Measurements from ENCODE around the gene SLC25A11. TPM values are rescaled to one million over a fixed set of nuclear protein-coding genes. Genes with fewer than 3 reads are reported as not detected.

The SLC25A11 gene
- polyA plus RNA-seq, 3 donors from 2014 or later: 139 to 196 (median 139) TPM

DNA sequence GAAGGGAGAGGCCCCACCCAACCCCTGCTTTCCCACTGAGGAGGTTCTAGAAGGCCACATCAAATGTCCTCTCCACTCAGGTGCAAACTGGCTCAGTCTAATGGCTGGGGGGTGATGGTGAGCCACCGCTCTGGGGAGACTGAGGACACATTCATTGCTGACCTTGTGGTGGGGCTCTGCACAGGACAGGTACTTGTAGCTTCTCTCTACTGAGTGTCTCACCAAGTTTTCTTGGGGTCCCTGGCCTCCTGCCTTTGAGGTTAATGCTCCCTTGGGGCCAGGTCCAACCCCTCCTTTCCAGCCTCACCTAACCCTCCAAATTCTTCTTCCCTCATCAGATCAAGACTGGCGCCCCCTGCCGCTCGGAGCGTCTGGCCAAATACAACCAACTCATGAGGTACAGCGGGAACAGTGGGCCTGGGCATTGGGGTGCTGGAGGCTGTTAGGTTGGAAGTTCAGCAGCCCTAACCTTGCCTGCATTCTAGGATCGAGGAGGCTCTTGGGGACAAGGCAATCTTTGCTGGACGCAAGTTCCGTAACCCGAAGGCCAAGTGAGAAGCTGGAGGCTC, 16.7 kb upstream of the SLC25A11 start:
- peak; percentile 30 to 36 (median 35) for DNase-seq
- peaks cover 0 to 4% of the 10 kb centered on the region in 2 donors for H3K4me1 Mint-ChIP-seq
- H3K27me3 Mint-ChIP-seq (ENCODE audit: low read depth in 3 of 3): no peaks in the 10 kb centered on the region
- peaks cover 0 to 9% (median 8%) of the 10 kb centered on the region in 3 donors for H3K36me3 Mint-ChIP-seq
- no peaks in the 10 kb centered on the region for H3K9me3 Mint-ChIP-seq
- H3K27ac Mint-ChIP-seq: no peak overlapping the region
- no peak overlapping the region for H3K4me3 Mint-ChIP-seq

DNA sequence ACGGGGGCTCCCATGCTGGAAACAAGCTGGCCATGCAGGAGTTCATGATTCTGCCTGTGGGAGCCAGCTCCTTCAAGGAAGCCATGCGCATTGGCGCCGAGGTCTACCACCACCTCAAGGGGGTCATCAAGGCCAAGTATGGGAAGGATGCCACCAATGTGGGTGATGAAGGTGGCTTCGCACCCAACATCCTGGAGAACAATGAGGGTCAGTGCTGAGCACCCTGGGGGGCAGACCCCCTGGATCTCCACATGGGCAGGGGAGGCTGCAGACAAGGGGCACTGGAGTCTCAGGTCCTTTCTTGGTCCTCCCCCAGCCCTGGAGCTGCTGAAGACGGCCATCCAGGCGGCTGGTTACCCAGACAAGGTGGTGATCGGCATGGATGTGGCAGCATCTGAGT, 15.2 kb upstream of the SLC25A11 start:
- no peak for DNase-seq

DNA sequence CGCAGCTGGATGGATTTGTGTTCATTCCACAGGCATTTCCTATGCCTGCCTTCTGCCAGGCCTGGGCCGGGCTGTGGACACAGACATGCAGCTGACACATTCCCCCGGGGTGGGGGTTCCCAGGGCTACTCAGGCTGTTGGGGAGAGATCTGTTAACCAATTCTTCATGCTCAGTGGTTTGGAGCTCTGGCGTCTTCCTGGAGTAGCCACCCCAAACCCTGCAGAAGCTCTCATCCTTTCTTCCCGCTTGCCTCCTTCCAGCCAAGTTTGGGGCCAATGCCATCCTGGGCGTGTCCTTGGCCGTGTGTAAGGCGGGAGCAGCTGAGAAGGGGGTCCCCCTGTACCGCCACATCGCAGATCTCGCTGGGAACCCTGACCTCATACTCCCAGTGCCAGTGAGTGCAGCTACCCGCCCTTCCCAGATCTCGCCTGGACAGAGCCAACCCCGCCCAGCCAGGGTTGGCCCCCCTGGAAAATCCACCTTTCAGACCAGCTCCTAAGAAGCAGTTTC, 13.7 kb upstream of the SLC25A11 start:
- no peak for DNase-seq
- H3K27ac Mint-ChIP-seq: no peak overlapping the region
- H3K27me3 Mint-ChIP-seq (ENCODE audit: low read depth in 3 of 3): peaks cover 6 to 12% (median 7%) of the 10 kb centered on the region in 3 donors
- peaks cover 0 to 1% (median 0%) of the 10 kb centered on the region in 6 donors for H3K9me3 Mint-ChIP-seq
- H3K4me1 Mint-ChIP-seq: peaks cover 13 to 21% of the 10 kb centered on the region in 2 donors
- H3K36me3 Mint-ChIP-seq: no peaks in the 10 kb centered on the region
- H3K4me3 Mint-ChIP-seq: no peak overlapping the region

More for the DNA sequence above, 15.2 kb upstream of the SLC25A11 start:
- Mint-ChIP-seq H3K9me3 (no peaks in the 10 kb centered on the region), H3K27me3 (ENCODE audit: low read depth in 3 of 3) (peaks cover 2 to 4% (median 2%) of the 10 kb centered on the region in 3 donors), H3K27ac (no peak overlapping the region), H3K36me3 (no peaks in the 10 kb centered on the region), H3K4me1 (peaks cover 12 to 17% of the 10 kb centered on the region in 2 donors), H3K4me3 (no peak overlapping the region)

DNA sequence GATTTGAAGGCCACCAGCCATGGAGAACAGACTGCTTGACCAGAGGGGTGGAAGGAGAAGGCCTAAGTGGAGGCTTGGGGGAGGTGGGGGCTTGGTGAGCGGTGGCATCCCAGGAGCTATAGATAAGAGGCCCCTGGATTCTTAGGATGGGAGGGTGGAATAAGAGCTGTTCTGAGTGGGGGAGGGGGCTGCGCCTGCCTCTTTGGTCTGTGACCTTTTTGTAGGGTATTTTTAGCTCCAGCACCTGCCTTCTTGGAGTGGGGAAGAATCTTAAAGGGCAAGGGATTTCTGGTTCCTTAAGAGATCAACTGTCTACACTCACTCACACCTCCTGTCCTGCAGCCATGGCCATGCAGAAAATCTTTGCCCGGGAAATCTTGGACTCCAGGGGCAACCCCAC, 11.6 kb upstream of the SLC25A11 start:
- DNase-seq: no peak
- peaks cover 5 to 6% (median 6%) of the 10 kb centered on the region in 3 donors for H3K36me3 Mint-ChIP-seq
- peaks cover 0 to 2% (median 0%) of the 10 kb centered on the region in 6 donors for H3K9me3 Mint-ChIP-seq
- H3K27me3 Mint-ChIP-seq (ENCODE audit: low read depth in 3 of 3): peaks cover 16 to 27% (median 19%) of the 10 kb centered on the region in 3 donors
- peak overlapping the region in 3 of 6 donors; percentile 89 to 96 (median 89) for H3K27ac Mint-ChIP-seq
- peak overlapping the region in 4 of 5 donors; percentile 49 to 88 (median 82) for H3K4me3 Mint-ChIP-seq
- H3K4me1 Mint-ChIP-seq: peaks cover 19 to 27% of the 10 kb centered on the region in 2 donors

DNA sequence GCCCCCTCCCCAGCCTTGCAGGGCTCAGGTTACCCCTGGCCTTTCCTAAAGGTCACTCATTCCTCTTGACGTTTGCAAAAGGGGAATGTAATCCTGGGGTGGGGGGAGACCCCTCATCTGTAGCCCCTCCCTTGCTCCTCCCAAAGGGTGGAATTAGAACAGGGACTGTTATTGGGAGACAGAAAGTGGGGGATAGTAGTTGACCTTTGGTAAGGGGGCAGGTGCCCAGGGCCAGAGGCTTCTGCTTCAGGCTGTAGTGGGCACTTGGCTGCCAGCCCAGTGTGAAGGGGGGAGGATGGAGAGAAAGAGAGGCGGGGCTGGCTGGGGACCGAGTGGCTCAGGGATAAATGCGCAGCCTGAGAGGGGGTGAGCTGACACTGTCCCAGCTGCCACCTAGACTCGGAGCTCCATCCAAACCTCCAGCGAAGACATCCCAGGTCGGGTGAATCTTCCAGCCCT, 10.9 kb upstream of the SLC25A11 start, which contains the start of gene ENO3:
ENO3 (plus strand) TSS at position 374 of the 459 bp plus-strand sequence. CDS start 711 bp downstream, outside the sequence.
- H3K27me3 Mint-ChIP-seq (ENCODE audit: low read depth in 3 of 3): peaks cover 17 to 34% (median 22%) of the 10 kb centered on the region in 3 donors
- peaks cover 24 to 34% of the 10 kb centered on the region in 2 donors for H3K4me1 Mint-ChIP-seq
- H3K4me3 Mint-ChIP-seq: peak within 1 kb of the TSS; percentile 84 to 88 (median 87)
- peaks cover 10 to 11% (median 11%) of the 10 kb centered on the region in 3 donors for H3K36me3 Mint-ChIP-seq
- H3K9me3 Mint-ChIP-seq: peaks cover 0 to 2% (median 0%) of the 10 kb centered on the region in 6 donors
- peak within 1 kb of the TSS; percentile 89 to 96 (median 92) for H3K27ac Mint-ChIP-seq
- no peak for DNase-seq

DNA sequence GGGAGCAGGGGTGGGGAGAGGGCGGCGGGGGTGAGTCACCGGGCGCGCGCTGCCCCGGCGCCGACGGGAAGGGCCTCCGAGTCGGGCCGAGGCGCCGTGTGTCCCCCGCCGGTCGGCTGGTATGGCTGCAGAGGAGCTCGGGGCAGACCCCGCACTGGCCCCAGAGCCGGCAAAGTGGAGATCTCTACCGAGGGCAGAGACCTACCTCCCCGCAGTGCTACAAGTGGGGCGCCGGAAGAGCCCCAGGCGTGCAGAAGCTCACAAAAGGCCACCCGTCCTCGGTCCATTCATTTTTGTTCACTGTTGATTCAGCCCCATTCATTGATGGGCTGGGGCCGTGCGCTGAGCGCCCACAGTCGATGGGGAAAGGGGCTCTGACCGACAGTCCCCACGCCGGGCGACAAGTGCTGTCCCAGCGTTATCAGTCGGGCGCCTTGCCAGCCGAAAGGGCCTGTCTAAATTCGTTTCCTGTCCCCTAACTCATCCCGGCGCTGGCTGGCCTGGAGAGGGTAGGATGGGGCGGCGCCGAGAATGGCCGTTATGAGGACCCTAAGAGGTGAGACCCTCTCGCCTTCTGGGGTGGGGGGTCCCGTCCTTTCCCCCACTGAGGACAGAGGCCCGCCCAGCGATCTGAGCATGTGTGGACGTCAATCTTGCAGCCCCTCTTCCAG, 10.4 kb upstream of the SLC25A11 start:
- peak overlapping the region; percentile 84 to 88 (median 87) for H3K4me3 Mint-ChIP-seq

DNA sequence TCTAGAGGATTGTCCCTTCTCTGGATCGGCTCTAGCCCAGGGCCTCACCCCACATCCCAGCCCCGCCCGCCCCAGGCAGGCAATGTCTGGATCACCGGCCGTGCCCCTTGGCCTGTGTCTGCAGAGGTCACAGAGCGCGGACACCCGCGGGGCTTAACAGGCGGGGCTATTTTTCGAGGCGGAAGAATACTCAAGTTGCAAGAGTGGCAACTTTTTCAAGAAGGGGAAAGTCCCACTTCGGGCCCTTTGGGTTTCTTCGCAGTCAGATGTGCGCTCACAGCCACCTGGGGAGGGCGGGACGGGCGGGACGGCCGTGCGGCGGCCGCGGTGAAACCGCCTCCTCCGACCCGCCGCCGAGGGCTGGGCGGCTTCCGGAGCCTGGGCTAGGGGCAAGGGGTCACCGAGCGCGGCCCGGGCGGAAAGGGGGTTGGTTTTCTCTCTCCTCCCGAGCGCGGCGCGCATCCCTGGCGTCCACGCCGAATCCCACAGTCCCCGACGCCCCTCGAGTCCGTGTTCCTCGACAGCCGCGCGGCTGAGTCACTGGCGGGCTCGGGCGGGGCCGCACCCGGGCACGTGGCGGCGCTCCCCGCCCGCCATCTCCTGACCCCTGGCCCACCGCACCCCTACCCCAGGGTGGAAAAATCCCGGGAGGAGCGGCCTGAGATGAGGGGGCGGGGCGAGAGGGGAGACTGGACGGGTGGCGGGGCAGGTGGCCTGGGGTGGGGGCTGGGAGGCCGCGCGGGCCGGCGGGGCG, 9.7 kb upstream of the SLC25A11 start:
- H3K9me3 Mint-ChIP-seq: peaks cover 0 to 2% (median 0%) of the 10 kb centered on the region in 6 donors
- H3K27me3 Mint-ChIP-seq (ENCODE audit: low read depth in 3 of 3): peaks cover 19 to 46% (median 28%) of the 10 kb centered on the region in 3 donors
- peaks cover 18 to 23% (median 19%) of the 10 kb centered on the region in 3 donors for H3K36me3 Mint-ChIP-seq

More for the DNA sequence above, 10.4 kb upstream of the SLC25A11 start:
- peaks cover 19 to 40% (median 26%) of the 10 kb centered on the region in 3 donors for H3K27me3 Mint-ChIP-seq (ENCODE audit: low read depth in 3 of 3)
- peak overlapping the region; percentile 89 to 96 (median 92) for H3K27ac Mint-ChIP-seq
- H3K4me1 Mint-ChIP-seq: peaks cover 30 to 39% of the 10 kb centered on the region in 2 donors
- H3K36me3 Mint-ChIP-seq: peaks cover 14 to 16% (median 16%) of the 10 kb centered on the region in 3 donors
- H3K9me3 Mint-ChIP-seq: peaks cover 0 to 2% (median 0%) of the 10 kb centered on the region in 6 donors
- DNase-seq: peak in 1 of 3 donors; percentile 59

DNA sequence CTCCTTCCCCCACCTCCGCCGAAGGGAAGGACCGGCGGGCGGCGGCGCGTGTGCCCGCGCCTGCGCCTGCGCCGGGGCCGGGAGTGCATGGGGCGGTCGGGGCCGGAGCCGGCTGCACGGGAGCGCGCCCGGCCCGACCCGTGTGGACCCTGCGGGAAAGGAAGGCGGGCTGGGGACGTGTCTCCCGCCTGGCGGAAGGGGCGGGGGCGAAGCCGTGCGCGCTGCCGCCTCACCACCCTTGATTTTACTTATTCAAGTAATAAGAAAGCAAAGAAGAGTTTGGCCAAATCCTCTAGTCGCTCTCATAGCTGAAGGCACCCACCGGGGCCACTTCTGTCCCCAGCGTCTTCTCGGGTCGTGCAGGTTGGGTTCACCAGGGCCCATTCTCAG, 9.1 kb upstream of the SLC25A11 start:
- Mint-ChIP-seq H3K9me3 (peaks cover 0 to 2% (median 0%) of the 10 kb centered on the region in 6 donors), H3K27ac (peak overlapping the region; percentile 95 to 100 (median 98)), H3K4me3 (peak overlapping the region; percentile 96 to 100 (median 99)), H3K36me3 (peaks cover 24 to 28% (median 24%) of the 10 kb centered on the region in 3 donors), H3K27me3 (ENCODE audit: low read depth in 3 of 3) (peaks cover 21 to 48% (median 28%) of the 10 kb centered on the region in 3 donors), H3K4me1 (peaks cover 42 to 51% of the 10 kb centered on the region in 2 donors)
- peak; percentile 80 to 85 (median 84) for DNase-seq

More for the DNA sequence above, 9.7 kb upstream of the SLC25A11 start:
- Mint-ChIP-seq H3K4me3 (peak overlapping the region; percentile 83 to 100 (median 98)), H3K4me1 (peaks cover 37 to 46% of the 10 kb centered on the region in 2 donors), H3K27ac (peak overlapping the region; percentile 79 to 95 (median 92))
- DNase-seq: peak; percentile 81 to 84 (median 81)

DNA sequence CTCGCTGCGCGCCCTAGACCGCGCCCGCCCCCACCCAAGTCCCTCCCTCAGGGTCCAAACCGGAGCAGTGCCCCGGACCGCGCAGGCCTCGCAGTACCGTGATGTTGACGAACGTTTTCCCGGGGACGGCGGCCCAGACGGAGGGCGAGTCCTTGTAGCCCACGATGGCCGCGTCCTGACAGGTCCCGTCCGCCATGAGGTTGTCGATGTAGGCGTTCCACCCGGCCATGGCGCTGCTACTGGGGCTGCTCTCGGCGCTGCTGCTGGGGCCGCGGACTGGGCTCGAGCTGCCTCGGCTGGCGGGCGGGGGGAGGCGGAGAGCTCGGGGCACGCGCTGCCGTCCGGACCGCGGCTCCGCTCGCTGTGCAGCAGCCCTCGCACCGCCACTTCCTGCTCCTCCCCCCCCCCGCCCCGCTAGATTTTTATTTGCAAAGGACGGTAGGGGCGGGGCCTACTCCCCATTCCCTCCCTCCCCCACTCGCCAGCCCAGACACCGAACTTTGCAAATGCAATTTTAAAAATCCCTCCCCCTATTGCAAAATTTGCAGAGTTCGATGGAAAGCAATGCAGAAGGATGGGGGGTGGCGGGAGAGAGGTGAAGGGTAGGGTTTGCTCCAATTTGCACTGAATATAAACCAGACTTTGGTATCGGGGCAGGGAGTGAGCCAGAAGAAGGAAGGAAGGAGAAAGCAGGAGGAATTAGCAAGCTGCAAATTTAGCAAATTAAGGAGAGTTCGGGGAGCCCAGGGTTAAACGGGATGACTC, 8.5 kb upstream of the SLC25A11 start, which contains the start of gene PFN1:
PFN1 (minus strand) TSS at position 365 of the 765 bp plus-strand sequence; CDS start at position 229, 136 bp downstream.
- H3K4me1 Mint-ChIP-seq: peaks cover 48 to 56% of the 10 kb centered on the region in 2 donors
- H3K36me3 Mint-ChIP-seq: peaks cover 26 to 29% (median 26%) of the 10 kb centered on the region in 3 donors
- peak within 1 kb of the TSS; percentile 95 to 100 (median 98) for H3K27ac Mint-ChIP-seq
- H3K27me3 Mint-ChIP-seq (ENCODE audit: low read depth in 3 of 3): peaks cover 21 to 48% (median 28%) of the 10 kb centered on the region in 3 donors
- peak; percentile 87 to 91 (median 90) for DNase-seq
- H3K9me3 Mint-ChIP-seq: peaks cover 0 to 2% (median 0%) of the 10 kb centered on the region in 6 donors
- H3K4me3 Mint-ChIP-seq: peak within 1 kb of the TSS; percentile 96 to 100 (median 99)

DNA sequence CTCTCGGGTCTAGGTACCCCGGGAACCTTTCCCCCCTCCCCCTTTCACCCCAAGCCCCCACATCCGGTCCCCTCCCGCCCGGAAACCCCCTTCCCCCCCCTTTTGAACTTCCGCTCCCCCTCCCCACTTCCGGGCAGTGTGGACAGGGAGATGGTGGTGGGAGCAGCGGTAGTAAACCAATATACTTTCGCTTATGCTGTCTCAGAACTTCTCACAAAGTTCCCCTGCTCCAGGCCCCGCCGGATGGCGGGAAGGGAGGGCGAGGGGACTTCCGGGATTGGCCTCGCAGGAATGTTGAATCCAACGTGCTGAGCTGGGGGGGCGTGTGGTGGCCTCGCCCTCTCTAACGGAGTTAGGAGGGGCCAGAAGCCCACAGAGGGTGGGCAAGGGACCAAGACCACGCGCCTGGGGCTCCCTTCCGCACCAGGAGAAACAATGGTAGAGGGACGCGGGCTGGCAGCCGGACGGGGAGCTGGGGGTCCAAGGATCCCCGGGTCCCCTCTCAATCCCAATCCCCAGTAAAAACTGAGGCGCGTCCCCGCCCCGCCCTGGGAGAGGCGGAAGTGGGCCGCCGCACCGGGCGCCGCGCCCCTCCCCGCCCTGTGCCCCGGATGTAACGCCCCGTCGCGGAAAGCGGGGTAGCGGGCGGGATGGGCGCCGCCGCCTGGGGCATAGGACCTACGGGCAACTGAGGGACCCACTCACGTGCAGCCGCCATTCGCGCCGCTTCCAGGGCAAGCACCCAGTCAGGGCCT, 7.7 kb upstream of the SLC25A11 start:
- peak; percentile 72 to 77 (median 74) for DNase-seq
- peak overlapping the region; percentile 92 to 99 (median 96) for H3K27ac Mint-ChIP-seq
- peak overlapping the region; percentile 96 to 100 (median 99) for H3K4me3 Mint-ChIP-seq
- peaks cover 26 to 35% (median 33%) of the 10 kb centered on the region in 3 donors for H3K36me3 Mint-ChIP-seq
- peaks cover 0 to 2% (median 0%) of the 10 kb centered on the region in 6 donors for H3K9me3 Mint-ChIP-seq
- peaks cover 56 to 63% of the 10 kb centered on the region in 2 donors for H3K4me1 Mint-ChIP-seq
- H3K27me3 Mint-ChIP-seq (ENCODE audit: low read depth in 3 of 3): peaks cover 22 to 51% (median 28%) of the 10 kb centered on the region in 3 donors

DNA sequence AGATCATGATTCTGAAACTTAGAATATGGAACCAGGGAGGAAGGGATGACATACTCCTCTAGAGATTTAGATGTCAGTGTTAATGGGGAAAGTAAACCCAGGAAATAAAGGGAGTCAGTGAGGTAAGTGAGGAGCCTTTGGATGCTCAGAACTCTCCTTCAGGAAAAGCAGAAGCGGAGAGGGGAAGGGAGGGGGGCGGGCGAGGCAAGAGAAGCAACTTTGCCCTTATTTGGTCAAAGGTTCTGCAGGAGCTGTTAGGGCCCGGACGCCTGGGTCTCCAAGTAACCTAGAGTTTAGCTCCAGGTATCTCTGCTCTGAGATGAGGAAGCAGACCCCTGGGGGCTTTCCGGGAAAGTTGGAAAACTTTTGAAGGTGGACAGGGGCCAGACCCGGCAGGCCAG, 7.2 kb upstream of the SLC25A11 start:
- H3K9me3 Mint-ChIP-seq: peaks cover 0 to 2% (median 0%) of the 10 kb centered on the region in 6 donors
- peak in 1 of 3 donors; percentile 17 for DNase-seq
- peak overlapping the region; percentile 95 to 99 (median 96) for H3K27ac Mint-ChIP-seq
- peaks cover 62 to 69% of the 10 kb centered on the region in 2 donors for H3K4me1 Mint-ChIP-seq
- H3K36me3 Mint-ChIP-seq: peaks cover 27 to 41% (median 35%) of the 10 kb centered on the region in 3 donors
- H3K27me3 Mint-ChIP-seq (ENCODE audit: low read depth in 3 of 3): peaks cover 22 to 51% (median 28%) of the 10 kb centered on the region in 3 donors
- peak overlapping the region; percentile 96 to 100 (median 99) for H3K4me3 Mint-ChIP-seq
